Peyer's patch (tissue), 4 donors: ENCODE results near the gene USF3. TPM values are rescaled to one million over a fixed set of nuclear protein-coding genes. Genes with fewer than 3 reads are reported as not detected.
A peak's percentile ranks its signal among the peaks of the same experiment; 100 is the strongest.

Experiments used
- DNase-seq, 3 donors: peaks; one replicate each; pipeline ENCODE4 v3.0.0-alpha.2; 2017 to 2019
- H3K27ac ChIP-seq, 4 donors: fragments of 200-600 bp; sonication (generic); one replicate each; pipeline ENCODE4 v1.5.1; 2016 to 2019
- H3K27me3 ChIP-seq, 2 donors: fragments of 200-600 bp; sonication (generic); one replicate each; pipeline ENCODE4 v1.5.1; 2019
- H3K36me3 ChIP-seq, 3 donors: fragments of 200-600 bp; sonication (generic); one replicate each; pipeline ENCODE4 v1.5.1; 2016 to 2019
- H3K4me1 ChIP-seq, 4 donors: fragments of 200-600 bp; sonication (generic); one replicate each; pipeline ENCODE4 v1.5.1; 2016 to 2019
- H3K4me3 ChIP-seq, 4 donors: fragments of 200-600 bp; sonication (generic); 1 replicate in 3 of 4; 2 replicates in 1 of 4; pipeline ENCODE4 v1.5.1; 2016 to 2019; ENCODE audit warnings: mild to moderate bottlenecking in 1 of 4
- H3K9me3 ChIP-seq, 4 donors: fragments of 200-600 bp; sonication (generic); one replicate each; pipeline ENCODE4 v1.5.1; 2016 to 2019; ENCODE audit warnings: mild to moderate bottlenecking in 1 of 4
- CTCF ChIP-seq, 6 experiments: fragments of 450-650 bp in 4 of 6; fragments of 200-600 bp in 2 of 6; sonication (generic) in 1 of 6; IDR thresholded peaks; one replicate each; pipeline ENCODE4 v1.5.1; 2017 to 2019; ENCODE audit warnings: antibody characterized with exemption in 6 of 6, mild to moderate bottlenecking in 3 of 6, moderate library complexity in 1 of 6
- POLR2A ChIP-seq, 2 donors: fragments of 450-650 bp; IDR thresholded peaks; one replicate each; pipeline ENCODE4 v1.5.1; 2017; ENCODE audit warnings: antibody characterized with exemption in 2 of 2, mild to moderate bottlenecking in 2 of 2, moderate library complexity in 2 of 2
- total RNA-seq, 4 donors: library from RNA; depleted of rRNA; stranded (reverse); fragments of >200 nt; gene quantifications; one replicate each; pipeline ENCODE4 v1.1.0, GENCODE V29; 2016

USF3 gene
- total RNA-seq, 4 donors from 2014 or later, result 20.6 to 42.2 (median 32.5) TPM

GRCh38 chr3:113714702-113715101, 18.3 kb upstream of the USF3 start:
- peaks cover 0 to 5% (median 0%) of the 10 kb centered on the region in 3 donors for H3K36me3 ChIP-seq
- H3K4me3 ChIP-seq, result no peak overlapping the region
- H3K27ac ChIP-seq, result no peak overlapping the region
- no peaks in the 10 kb centered on the region for H3K4me1 ChIP-seq
- no peak for DNase-seq
- TF ChIP-seq CTCF (IDR thresholded peaks at IDR 0.05) (no peak), POLR2A (IDR thresholded peaks at IDR 0.05) (no peak)
- H3K9me3 ChIP-seq, result no peaks in the 10 kb centered on the region
- H3K27me3 ChIP-seq, result no peaks in the 10 kb centered on the region

- H3K4me3 ChIP-seq, result no peak overlapping the region
- no peak for TF ChIP-seq CTCF (IDR thresholded peaks at IDR 0.05)
- no peak for TF ChIP-seq POLR2A (IDR thresholded peaks at IDR 0.05)
- H3K27me3 ChIP-seq, result no peaks in the 10 kb centered on the region
- H3K27ac ChIP-seq, result no peak overlapping the region
- H3K4me1 ChIP-seq, result no peaks in the 10 kb centered on the region
- DNase-seq, result no peak
- H3K9me3 ChIP-seq, result no peaks in the 10 kb centered on the region
- H3K36me3 ChIP-seq, result no peaks in the 10 kb centered on the region
These were observed 15.7 kb upstream of the USF3 start for GRCh38 chr3:113712129-113712528.

GRCh38 chr3:113707835-113708234, 11.4 kb upstream of the USF3 start:
- no peak overlapping the region for H3K27ac ChIP-seq
- no peak overlapping the region for H3K4me3 ChIP-seq
- H3K36me3 ChIP-seq, result no peaks in the 10 kb centered on the region
- TF ChIP-seq CTCF (IDR thresholded peaks at IDR 0.05) (no peak), POLR2A (IDR thresholded peaks at IDR 0.05) (no peak)
- no peaks in the 10 kb centered on the region for H3K27me3 ChIP-seq
- H3K4me1 ChIP-seq, result no peaks in the 10 kb centered on the region
- no peak for DNase-seq
- no peaks in the 10 kb centered on the region for H3K9me3 ChIP-seq

GRCh38 chr3:113698956-113699355, 2.5 kb upstream of the USF3 start:
- TF ChIP-seq POLR2A (IDR thresholded peaks at IDR 0.05), result no peak
- TF ChIP-seq CTCF (IDR thresholded peaks at IDR 0.05), result no peak
- Histone ChIP-seq H3K9me3 (no peaks in the 10 kb centered on the region), H3K36me3 (no peaks in the 10 kb centered on the region), H3K4me3 (peak overlapping the region; percentile 20 to 54 (median 38)), H3K27ac (peak overlapping the region; percentile 1 to 100 (median 58)), H3K27me3 (no peaks in the 10 kb centered on the region), H3K4me1 (peaks cover 0 to 26% (median 3%) of the 10 kb centered on the region in 4 donors)
- DNase-seq, result peak in 2 of 3 donors; percentile 68 to 75

GRCh38 chr3:113698213-113698742, 1.8 kb upstream of the USF3 start:
- DNase-seq, result no peak
- TF ChIP-seq CTCF (IDR thresholded peaks at IDR 0.05) (no peak), POLR2A (IDR thresholded peaks at IDR 0.05) (no peak)
- H3K27ac ChIP-seq, result peak overlapping the region; percentile 1 to 100 (median 98)
- H3K4me3 ChIP-seq, result peak overlapping the region in 1 of 4 donors; percentile 94
- H3K27me3 ChIP-seq, result no peaks in the 10 kb centered on the region
- H3K9me3 ChIP-seq, result no peaks in the 10 kb centered on the region
- peaks cover 0 to 32% (median 3%) of the 10 kb centered on the region in 4 donors for H3K4me1 ChIP-seq
- no peaks in the 10 kb centered on the region for H3K36me3 ChIP-seq
